ENCODE measurements around the gene ZNF236. TPM values are rescaled to one million over a fixed set of nuclear protein-coding genes. Genes with fewer than 3 reads are reported as not detected.
A peak's percentile ranks its signal among the peaks of the same experiment; 100 is the strongest.

ZNF236 gene
- total and polyA plus RNA-seq, 8 donors: 1.8 to 31.7 (median 6.6) TPM

DNA sequence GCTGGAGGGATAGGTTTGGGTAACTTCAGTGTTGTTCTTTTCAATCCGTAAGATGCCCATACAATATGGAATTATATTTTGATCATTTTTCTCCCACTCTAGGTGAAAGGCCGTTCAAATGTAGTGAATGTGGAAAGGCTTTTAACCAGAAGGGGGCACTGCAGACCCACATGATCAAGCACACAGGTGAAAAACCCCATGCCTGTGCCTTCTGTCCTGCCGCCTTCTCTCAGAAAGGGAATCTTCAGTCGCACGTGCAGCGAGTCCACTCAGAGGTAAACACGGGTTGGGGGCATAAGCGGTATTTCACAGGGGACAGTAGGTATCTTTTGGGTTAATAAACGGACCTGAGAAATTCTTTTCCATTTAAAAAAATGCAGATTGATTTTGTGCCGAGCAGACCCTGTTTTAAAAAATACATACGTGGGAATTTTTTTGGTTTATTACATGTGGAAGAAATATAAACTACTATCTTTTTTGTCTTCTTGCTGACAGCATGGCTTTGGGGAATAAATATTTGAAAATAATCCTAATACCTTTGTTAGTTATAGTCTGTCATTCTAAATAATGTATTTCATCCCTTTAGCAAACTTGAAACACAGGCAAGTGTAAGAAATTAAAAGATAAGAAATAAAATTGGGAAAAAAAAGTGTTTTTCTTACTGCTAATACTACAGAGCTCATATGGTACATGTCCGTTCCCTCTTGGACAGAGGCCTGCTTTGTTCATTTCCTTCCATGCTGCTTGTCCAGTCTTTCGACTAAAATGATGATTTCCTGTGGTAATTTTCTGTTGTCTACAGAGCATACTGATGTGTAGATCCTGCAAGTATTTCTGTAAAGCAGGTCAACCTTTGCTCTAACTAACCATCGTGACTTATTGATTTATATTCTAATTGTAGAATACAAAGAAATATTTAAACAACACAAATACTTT lies 53.3 kb downstream of the ZNF236 start:
- peaks cover 8 to 69% (median 55%) of the 10 kb centered on the region in 4 donors for H3K36me3 ChIP-seq
- no peaks in the 10 kb centered on the region for H3K27me3 ChIP-seq
- H3K4me1 ChIP-seq: no peaks in the 10 kb centered on the region
- intact Hi-C loops (cut with DNase I; ENCODE audit: low total_unique reads): loop anchor here (10.0 kb wide), 1 partner anchor 71 kb away; no protein-coding TSS in a partner anchor
- 41 to 58% (median 53%) methylated on average over 14 of the region's 14 CpGs for WGBS, 5 donors
- H3K4me3 ChIP-seq: no peak overlapping the region
- H3K9me3 ChIP-seq: no peaks in the 10 kb centered on the region
- no peak overlapping the region for H3K27ac ChIP-seq
- DNase-seq: peak; percentile 57 to 89
- TF ChIP-seq CTCF (IDR thresholded peaks at IDR 0.05) (peak in 5 of 7 experiments; percentile 9 to 72 (median 61)), POLR2AphosphoS5 (IDR thresholded peaks at IDR 0.05) (no peak), POLR2A (IDR thresholded peaks at IDR 0.05) (no peak), EP300 (IDR thresholded peaks at IDR 0.05) (no peak)

DNA sequence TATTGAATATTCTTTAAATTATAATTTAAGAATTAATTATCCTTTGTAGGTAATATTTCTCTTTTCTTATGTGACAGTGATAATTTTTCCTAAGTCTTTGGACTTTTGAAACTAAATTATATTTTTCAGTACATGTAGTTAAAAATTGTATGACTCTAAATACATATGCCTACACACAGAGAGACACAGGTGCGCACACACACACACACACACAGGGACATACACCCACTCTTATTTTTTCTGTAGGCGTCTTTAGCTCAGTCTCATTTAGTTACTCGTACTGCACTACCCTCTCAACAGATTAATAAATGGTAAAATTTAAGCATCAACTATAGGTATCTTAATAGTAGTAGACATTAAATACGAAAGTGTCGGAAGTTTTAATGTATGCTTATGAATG lies 56.1 kb downstream of the ZNF236 start:
- 84 to 96% (median 89%) methylated on average over 5 of the region's 5 CpGs for WGBS, 5 donors
- no peaks in the 10 kb centered on the region for H3K4me1 ChIP-seq
- H3K36me3 ChIP-seq: peaks cover 23 to 74% (median 61%) of the 10 kb centered on the region in 4 donors
- no peaks in the 10 kb centered on the region for H3K9me3 ChIP-seq
- intact Hi-C loops (cut with DNase I; ENCODE audit: low total_unique reads): loop anchor here (10.0 kb wide), 1 partner anchor 74 kb away; no protein-coding TSS in a partner anchor
- DNase-seq: no peak
- no peak overlapping the region for H3K4me3 ChIP-seq
- no peak overlapping the region for H3K27ac ChIP-seq
- no peaks in the 10 kb centered on the region for H3K27me3 ChIP-seq
- TF ChIP-seq POLR2A (IDR thresholded peaks at IDR 0.05) (no peak), CTCF (IDR thresholded peaks at IDR 0.05) (no peak), POLR2AphosphoS5 (IDR thresholded peaks at IDR 0.05) (no peak)

DNA sequence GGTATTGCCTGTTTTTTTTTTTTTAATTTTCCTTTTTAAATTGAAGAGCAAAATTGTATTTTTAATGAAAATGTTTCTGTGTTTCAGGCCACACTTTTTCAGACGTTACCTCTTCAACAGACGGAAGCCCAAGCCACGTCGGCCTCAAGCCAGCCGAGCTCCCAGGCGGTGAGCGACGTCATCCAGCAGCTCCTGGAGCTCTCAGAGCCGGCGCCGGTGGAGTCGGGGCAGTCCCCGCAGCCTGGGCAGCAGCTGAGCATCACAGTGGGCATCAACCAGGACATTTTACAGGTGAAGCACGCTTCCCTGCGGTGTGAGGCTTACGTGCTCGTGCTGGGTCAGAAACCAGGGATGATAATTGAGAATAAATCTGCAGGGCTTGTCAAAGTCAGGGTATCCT lies 57.7 kb downstream of the ZNF236 start:
- DNase-seq: no peak
- no peak overlapping the region for H3K4me3 ChIP-seq
- intact Hi-C loops (cut with DNase I; ENCODE audit: low total_unique reads): no loop called here
- no peaks in the 10 kb centered on the region for H3K9me3 ChIP-seq
- WGBS, 5 donors: 95 to 98% (median 97%) methylated on average over 17 of the region's 17 CpGs
- H3K4me1 ChIP-seq: no peaks in the 10 kb centered on the region
- no peak overlapping the region for H3K27ac ChIP-seq
- peaks cover 33 to 79% (median 70%) of the 10 kb centered on the region in 4 donors for H3K36me3 ChIP-seq
- no peak for TF ChIP-seq POLR2AphosphoS5 (IDR thresholded peaks at IDR 0.05)
- no peak for TF ChIP-seq POLR2A (IDR thresholded peaks at IDR 0.05)
- TF ChIP-seq EP300 (IDR thresholded peaks at IDR 0.05): no peak
- TF ChIP-seq CTCF (IDR thresholded peaks at IDR 0.05): no peak
- no peaks in the 10 kb centered on the region for H3K27me3 ChIP-seq

DNA sequence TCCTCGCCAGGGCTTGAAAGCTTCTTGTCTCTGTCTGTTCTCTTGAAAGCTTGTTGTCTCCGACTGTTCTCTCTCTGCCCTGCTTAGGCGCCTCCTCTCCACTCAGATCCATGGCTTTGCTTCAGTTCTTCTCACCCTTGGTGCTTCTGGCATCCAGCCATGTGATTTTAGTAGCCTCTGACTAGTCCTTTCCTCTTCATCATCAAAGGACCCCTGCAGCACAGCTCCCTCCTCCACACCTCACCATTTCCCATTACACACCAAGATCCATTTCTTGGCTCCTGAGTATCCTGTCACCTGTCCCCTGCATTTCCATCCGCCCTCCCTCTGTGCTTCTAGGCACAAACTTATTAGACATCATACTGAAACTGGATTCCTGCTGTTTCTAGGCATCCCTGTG lies 59.4 kb downstream of the ZNF236 start:
- no peaks in the 10 kb centered on the region for H3K27me3 ChIP-seq
- 87 to 96% (median 94%) methylated on average over 4 of the region's 4 CpGs for WGBS, 5 donors
- peaks cover 40 to 88% (median 83%) of the 10 kb centered on the region in 4 donors for H3K36me3 ChIP-seq
- intact Hi-C loops (cut with DNase I; ENCODE audit: low total_unique reads): no loop called here
- no peak for DNase-seq
- no peak overlapping the region for H3K27ac ChIP-seq
- H3K4me3 ChIP-seq: no peak overlapping the region
- TF ChIP-seq EP300 (IDR thresholded peaks at IDR 0.05) (no peak), POLR2AphosphoS5 (IDR thresholded peaks at IDR 0.05) (no peak), CTCF (IDR thresholded peaks at IDR 0.05) (no peak), POLR2A (IDR thresholded peaks at IDR 0.05) (no peak)
- H3K4me1 ChIP-seq: no peaks in the 10 kb centered on the region
- H3K9me3 ChIP-seq: no peaks in the 10 kb centered on the region

Measured in stomach (tissue), 9 donors.